DMS53 (cell line): ENCODE results near the gene LECT2.

Experiments used
- DNase-seq: peaks from one replicate; lab custom pipeline; 2025; lab: John Stamatoyannopoulos, UW

The LECT2 gene

GRCh38 chr5:135954899-135955298 lies at the start of gene LECT2:
Gene LECT2, minus strand, starts transcription at chr5:135954983. Its CDS starts 150 bp downstream, at chr5:135954833.
- no peak for DNase-seq

DNA sequence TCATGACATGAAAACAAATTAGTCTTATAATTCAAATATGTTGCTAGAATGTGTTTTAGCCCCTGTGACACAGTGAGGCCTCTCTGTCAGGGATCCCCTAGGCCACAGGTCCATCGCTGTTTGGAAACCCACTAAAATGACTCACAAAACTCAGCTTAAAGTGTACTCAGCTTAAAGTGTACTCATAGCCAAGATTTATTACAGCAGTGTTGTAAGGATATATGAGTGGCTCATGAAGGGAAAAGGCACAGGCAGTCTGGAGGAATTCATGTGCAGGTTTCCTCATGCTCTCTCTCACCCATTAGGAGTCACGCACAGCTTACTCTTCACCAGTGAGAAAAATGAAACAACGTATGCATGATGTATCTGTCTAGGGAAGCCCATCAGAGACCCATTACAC lies 49.7 kb upstream of the LECT2 start:
- no peak for DNase-seq

DNA sequence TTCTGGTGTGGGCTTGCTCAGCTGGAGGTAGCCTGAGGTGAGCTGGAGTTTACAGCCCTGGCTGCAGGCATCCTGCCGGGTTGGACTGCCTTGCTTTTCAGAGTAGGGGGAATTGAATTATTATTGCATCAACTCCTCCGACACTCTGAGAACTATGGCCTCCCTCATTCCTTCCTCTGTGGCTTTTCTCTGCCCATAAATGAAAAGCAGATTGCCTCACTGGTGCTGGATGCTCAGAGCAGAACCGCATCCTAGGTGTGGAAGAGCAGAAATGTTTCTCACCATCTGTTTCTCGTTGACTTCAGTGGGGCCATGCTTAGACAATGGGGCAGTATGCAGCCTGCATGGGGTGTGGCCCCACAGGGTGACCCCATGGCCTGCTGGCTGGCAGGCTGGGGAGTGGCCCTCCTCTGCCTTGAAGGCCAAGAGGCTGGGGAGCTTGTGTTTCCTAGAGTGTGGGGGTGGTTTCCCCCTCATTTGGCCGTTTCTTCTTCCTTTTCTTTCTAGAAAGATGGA lies 46.7 kb upstream of the LECT2 start:
- DNase-seq = no peak

GRCh38 chr5:136000932-136001331 lies 46.1 kb upstream of the LECT2 start:
- no peak for DNase-seq

GRCh38 chr5:136000147-136000546 lies 45.4 kb upstream of the LECT2 start:
- DNase-seq = no peak

GRCh38 chr5:135999406-136000139 lies 44.8 kb upstream of the LECT2 start:
- DNase-seq = no peak

DNA sequence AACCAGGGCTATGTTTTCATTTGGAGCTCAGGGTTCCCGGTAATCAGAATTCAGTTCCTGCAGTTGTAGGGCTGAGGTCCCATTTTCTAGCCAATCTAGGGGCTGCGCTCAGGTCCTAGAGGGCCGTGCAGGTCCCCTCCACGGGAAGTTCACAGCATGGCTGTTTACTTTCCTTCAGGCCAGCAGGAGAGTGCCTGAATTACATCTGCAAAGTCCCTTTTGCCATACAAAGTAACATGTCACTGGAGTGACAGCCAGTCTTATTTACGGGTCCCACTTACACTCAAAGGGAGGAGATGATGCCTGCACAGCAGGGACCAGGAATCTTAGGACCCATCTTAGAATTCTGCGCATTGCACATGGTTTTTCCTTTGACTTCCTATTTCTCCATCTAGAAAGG lies 44.1 kb upstream of the LECT2 start:
- no peak for DNase-seq

DNA sequence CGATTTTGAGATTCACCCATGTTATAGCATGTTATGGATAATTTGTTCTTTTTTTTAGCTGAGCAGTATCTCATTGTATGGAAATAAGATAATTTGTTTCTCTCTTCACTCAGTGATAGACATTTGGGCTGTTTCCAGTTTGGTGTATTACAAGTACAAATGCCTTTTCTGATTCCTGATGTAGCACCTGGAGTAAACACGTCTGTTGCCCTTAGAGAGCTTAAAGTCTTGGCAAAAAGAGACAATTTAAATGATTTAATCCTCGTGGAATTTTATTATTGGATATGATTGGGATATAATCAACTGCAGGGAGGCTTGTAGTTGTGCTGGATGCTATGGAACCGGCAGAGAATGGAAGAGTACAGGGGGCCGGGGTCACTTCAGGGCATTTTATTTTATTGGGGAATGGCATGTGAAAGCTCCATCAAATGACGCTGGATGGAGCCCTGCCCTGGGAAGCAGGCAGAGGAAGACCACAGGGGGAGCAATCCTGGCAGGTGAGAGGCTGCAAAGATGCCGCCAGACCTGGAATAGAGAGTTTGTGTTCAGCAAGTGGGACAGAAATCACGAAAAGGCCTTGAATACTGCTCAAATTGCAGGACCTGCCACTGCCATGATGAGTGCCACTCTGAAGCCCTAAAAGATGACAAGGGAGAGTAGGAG lies 43.0 kb upstream of the LECT2 start:
- no peak for DNase-seq

DNA sequence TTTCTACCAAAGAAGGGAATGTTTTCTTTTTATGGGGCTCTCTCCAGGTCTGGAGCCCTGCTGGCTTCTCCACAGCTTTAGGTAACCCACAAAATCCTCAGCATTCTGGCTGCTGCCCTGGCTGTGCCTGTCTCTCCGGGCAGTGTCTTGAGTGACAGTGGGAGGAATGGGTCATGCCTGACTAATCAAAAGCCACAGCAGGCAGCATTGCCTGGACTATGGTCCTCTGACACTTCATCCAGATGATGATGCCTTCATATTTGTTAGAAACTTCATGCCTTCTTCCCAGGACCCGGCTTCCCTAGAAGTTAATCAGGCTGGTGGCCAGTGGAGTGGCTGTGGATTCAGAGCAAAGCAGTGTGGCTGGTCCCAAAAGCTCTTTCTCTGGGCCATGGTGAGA lies 41.8 kb upstream of the LECT2 start:
- DNase-seq = no peak

DNA sequence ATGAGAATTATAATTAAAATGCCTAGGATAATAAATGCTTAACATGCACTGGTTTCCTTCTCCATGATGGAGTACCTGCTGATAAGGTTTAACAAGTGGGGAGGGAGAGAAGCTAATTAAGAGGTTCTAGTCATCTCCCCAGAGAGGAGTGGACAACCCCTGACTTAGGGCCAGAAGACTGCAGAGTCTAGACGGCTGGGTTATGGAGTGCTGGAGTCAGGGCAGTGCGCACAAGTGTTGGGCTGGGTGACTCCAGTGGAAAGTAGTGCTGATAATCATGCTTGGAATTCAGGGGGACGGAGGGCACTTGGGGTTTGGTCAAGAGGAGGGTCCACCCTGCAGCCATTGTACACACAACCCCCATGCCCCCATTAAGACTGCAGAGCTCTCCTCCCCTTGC lies 41.2 kb upstream of the LECT2 start:
- DNase-seq = no peak

GRCh38 chr5:135993880-135994636 lies 39.3 kb upstream of the LECT2 start:
- DNase-seq = no peak

- no peak for DNase-seq
Observed at GRCh38 chr5:135993335-135993879, 38.6 kb upstream of the LECT2 start.

- no peak for DNase-seq
Observed at GRCh38 chr5:135991429-135991828, 36.6 kb upstream of the LECT2 start.

DNA sequence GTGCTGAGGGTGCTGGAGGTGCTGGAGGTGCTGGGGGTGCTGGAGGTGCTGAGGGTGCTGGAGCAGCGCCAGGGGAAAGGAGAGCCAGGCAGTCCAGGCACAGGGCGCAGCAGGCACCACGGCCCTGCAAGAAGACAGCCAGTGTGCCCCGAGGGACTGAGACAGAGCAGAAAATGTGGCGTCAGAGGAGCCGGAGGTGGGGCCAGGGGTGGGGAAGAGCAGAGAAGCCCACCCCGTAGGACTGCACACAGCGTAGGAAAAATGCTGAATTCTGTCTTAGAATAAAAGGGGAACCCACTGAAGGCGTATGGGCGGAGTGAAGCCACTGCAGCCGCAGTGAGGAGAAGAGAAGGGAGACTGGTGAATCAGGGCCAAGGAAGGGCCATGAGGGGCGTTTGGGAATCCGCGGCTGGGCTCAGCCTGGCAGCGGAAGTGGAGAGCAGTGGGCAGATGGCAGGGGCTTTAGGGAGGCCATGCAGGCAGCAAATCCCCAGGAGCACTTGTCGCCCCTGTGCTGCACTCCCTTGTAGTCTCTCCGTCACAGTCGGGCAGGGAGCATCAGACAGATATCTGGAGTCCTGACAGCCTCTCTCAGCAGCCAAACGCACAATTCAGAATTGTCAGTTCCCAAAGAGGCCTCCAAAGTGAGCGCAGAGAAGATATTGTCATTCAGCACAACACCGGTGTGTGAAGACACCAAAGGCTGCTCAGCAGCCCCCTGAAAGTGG lies 35.9 kb upstream of the LECT2 start:
- no peak for DNase-seq

GRCh38 chr5:135989686-135990085 lies 34.9 kb upstream of the LECT2 start:
- no peak for DNase-seq

DNA sequence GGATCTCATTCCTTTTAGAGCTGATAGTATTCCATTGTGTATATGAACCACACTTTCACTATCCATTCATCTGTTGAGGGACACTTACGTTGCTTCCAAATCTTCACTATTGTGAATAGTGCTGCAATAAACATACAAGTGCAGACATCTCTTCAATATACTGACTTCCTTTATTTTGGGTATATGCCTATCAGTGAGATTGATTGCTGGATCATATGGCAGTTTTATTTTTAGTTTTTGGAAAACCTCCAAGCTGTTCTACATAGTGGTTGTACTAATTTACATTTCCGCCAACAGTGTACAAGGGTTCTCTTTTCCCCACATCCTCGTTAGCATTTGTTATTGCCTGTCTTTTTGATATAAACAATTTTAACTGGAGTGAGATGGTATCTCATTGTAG lies 33.8 kb upstream of the LECT2 start:
- no peak for DNase-seq

GRCh38 chr5:135986891-135987401 lies 32.2 kb upstream of the LECT2 start:
- DNase-seq = no peak

- DNase-seq = no peak
Observed at GRCh38 chr5:135986401-135986800, 31.6 kb upstream of the LECT2 start.

- DNase-seq = no peak
Observed at GRCh38 chr5:135985951-135986350, 31.2 kb upstream of the LECT2 start.

GRCh38 chr5:135980620-135981019 lies 25.8 kb upstream of the LECT2 start:
- no peak for DNase-seq

DNA sequence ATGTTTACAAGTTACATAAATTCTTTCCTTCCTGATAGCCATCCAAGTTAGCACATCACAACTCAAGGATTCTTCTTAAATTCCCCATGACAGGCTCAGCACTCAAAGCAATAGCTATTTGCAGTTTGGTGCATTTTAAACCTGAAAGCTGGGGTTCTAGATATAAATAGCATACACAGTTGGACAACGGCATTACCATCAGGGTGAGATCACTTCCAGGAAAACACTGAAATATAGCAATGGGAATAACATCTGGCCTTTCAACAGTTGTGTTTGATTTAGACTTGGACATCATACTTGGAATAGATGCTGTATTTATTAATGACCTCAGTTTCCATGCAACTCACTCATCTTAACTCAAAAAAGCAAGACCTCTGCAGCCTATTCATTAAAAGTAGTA lies 24.7 kb upstream of the LECT2 start:
- DNase-seq = no peak

DNA sequence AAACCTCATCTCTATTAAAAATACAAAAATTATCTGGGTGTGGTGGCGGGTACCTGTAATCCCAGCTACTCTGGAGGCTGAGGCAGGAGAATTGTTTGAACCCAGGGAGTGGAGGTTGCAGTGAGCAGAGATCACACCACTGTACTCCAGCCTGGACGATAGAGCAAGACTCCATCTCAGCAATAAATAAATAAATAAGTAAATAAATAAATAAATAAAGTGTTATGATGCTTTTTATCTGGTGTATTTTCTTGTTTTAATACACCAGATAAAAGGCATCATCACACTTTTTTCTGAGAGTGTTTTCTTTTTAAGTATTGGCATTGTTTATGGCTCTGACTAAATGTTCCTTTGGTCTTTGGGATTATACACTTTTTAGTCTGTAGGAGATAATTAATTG lies 24.2 kb upstream of the LECT2 start:
- DNase-seq = no peak
